Heart left ventricle (tissue), 13 donors: ENCODE measurements around the gene TAF7.

ENCODE experiments used
- CTCF ChIP-seq, 12 donors: fragments of 200-600 bp; sonication (generic) in 4 of 12; IDR thresholded peaks; one replicate each; pipeline versions ENCODE4 v1.5.0 to v1.8.0; 2018 to 2022; ENCODE audit warnings: antibody characterized with exemption in 12 of 12, mild to moderate bottlenecking in 5 of 12
- POLR2A ChIP-seq, 2 donors: fragments of 450-650 bp; IDR thresholded peaks; one replicate each; pipeline ENCODE4 v1.6.1; 2017; ENCODE audit warnings: antibody characterized with exemption in 2 of 2, mild to moderate bottlenecking in 2 of 2, moderate library complexity in 2 of 2
- donor health status: ischemic (EF 13 %, LVEDD 7.1; RV severe dilation, severe dysfunction).
- donor health status: DM: no; HTN: yes; CAD: no.
- donor health status: DM: no; HTN: no; CAD: no.
- donor health status: ischemic (EF 25% LVEDD 6.9; RV normal size, moderate dysfunction).
- donor health status: ischemic (EF 25% LVEDD 5.7; RV mildly dilated, moderate dysfunction).
- donor health status: ischemic (EF 35%, LVEDD 5.7; RV mildly dilated, moderate dysfunction).
- donor health status: nonischemic (EF 11% LVEDD 7.7; RV severe dilation, severe dysfunction).
- donor health status: DM: yes; HTN: yes; CAD: no.
- donor health status: PGD.
- donor health status: ischemic (EF 29% LVEDD 5.4; RV normal size, mild dysfunction).
- donor health status: nonischemic (EF 23%, LVEDD 6.1; RV moderate dilation, normal function).

- TF ChIP-seq CTCF (IDR thresholded peaks at IDR 0.05) (no peak), POLR2A (IDR thresholded peaks at IDR 0.05) (no peak)
Measured at GRCh38 chr5:141319202-141319601, 1.4 kb downstream of the TAF7 start.
